Inflammatory macrophage treated with lipopolysaccharide for 4 hours (primary cell): ENCODE measurements around the gene SKOR2.
"Not testable (repeated sequence)": the region's sequence is repeated elsewhere in the genome, so short reads cannot be mapped to it uniquely, and the experiment has no call there.

Source experiments
- DNase-seq: peaks from one replicate; pipeline ENCODE4 v3.0.0-alpha.2; 2020

The SKOR2 gene

GRCh38 chr18:47187721-47188120, 63.7 kb downstream of the SKOR2 start:
- DNase-seq, result no peak

GRCh38 chr18:47184419-47185050, 66.9 kb downstream of the SKOR2 start:
- DNase-seq, result peak; percentile 80

GRCh38 chr18:47182156-47182555, 69.3 kb downstream of the SKOR2 start:
- peak; percentile 64 for DNase-seq

GRCh38 chr18:47180765-47181164, 70.7 kb downstream of the SKOR2 start:
- DNase-seq, result no peak

GRCh38 chr18:47179520-47179919, 71.9 kb downstream of the SKOR2 start:
- DNase-seq, result no peak

- DNase-seq, result peak; percentile 92
Observed at GRCh38 chr18:47175898-47176575, 75.4 kb downstream of the SKOR2 start, which contains the start of gene IER3IP1. Gene IER3IP1 (minus strand): TSS chr18:47176364. CDS start chr18:47176277, 87 bp downstream.

GRCh38 chr18:47175283-47175897, 76.1 kb downstream of the SKOR2 start:
- no peak for DNase-seq

- DNase-seq, result no peak
Observed at GRCh38 chr18:47174545-47175116, 76.8 kb downstream of the SKOR2 start.

GRCh38 chr18:47172476-47172875, 79.0 kb downstream of the SKOR2 start:
- no peak for DNase-seq

- no peak for DNase-seq
Observed at GRCh38 chr18:47168913-47169312, 82.5 kb downstream of the SKOR2 start.

GRCh38 chr18:47168509-47168908, 83.0 kb downstream of the SKOR2 start:
- DNase-seq, result no peak

GRCh38 chr18:47166294-47166693, 85.2 kb downstream of the SKOR2 start:
- no peak for DNase-seq

- peak; percentile 73 for DNase-seq
Observed at GRCh38 chr18:47163241-47163640, 88.2 kb downstream of the SKOR2 start.

DNA sequence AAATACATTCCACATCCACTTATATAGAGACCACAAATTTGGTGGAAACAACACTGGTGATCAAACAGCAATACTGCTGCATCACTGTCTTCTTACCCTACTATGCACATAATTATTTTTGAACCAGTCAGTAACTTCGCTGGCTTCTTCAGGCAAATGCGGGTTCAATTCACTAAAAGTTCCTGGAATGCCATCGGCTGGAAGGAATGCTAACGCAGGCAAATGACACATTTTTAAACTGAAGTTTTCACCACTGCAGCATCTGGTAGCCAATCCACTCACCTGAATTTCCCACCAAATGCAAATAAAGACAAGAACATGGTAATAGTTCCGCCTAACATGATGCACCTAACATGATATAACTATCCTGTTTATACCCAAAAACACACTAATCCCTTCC, 91.2 kb downstream of the SKOR2 start:
- no peak for DNase-seq

GRCh38 chr18:47158404-47158803, 93.1 kb downstream of the SKOR2 start:
- not testable (repeated sequence) for DNase-seq
